Measurements from ENCODE around the gene UBAC1.

- TF ChIP-seq ZNF433 (tag by site-specific recombination; IDR thresholded peaks at IDR 0.05; ENCODE audit: low read depth) (no peak), ZNF549 (tag by site-specific recombination; IDR thresholded peaks at IDR 0.05) (no peak)
- TF ChIP-seq, protein P1, sequence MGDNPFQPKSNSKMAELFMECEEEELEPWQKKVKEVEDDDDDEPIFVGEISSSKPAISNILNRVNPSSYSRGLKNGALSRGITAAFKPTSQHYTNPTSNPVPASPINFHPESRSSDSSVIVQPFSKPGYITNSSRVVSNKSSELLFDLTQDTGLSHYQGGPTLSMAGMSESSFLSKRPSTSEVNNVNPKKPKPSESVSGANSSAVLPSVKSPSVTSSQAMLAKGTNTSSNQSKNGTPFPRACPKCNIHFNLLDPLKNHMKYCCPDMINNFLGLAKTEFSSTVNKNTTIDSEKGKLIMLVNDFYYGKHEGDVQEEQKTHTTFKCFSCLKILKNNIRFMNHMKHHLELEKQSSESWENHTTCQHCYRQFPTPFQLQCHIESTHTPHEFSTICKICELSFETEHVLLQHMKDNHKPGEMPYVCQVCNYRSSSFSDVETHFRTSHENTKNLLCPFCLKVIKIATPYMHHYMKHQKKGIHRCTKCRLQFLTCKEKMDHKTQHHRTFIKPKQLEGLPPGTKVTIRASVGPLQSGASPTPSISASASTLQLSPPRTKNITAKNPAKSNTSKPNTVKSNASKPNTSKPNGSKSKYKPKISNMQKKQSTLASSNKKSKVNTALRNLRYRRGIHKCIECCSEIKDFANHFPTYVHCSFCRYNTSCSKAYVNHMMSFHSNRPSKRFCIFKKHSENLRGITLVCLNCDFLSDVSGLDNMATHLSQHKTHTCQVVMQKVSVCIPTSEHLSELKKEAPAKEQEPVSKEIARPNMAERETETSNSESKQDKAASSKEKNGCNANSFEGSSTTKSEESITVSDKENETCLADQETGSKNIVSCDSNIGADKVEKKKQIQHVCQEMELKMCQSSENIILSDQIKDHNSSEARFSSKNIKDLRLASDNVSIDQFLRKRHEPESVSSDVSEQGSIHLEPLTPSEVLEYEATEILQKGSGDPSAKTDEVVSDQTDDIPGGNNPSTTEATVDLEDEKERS (tag by site-specific recombination; IDR thresholded peaks at IDR 0.05), result no peak
- TF ChIP-seq, protein P2, sequence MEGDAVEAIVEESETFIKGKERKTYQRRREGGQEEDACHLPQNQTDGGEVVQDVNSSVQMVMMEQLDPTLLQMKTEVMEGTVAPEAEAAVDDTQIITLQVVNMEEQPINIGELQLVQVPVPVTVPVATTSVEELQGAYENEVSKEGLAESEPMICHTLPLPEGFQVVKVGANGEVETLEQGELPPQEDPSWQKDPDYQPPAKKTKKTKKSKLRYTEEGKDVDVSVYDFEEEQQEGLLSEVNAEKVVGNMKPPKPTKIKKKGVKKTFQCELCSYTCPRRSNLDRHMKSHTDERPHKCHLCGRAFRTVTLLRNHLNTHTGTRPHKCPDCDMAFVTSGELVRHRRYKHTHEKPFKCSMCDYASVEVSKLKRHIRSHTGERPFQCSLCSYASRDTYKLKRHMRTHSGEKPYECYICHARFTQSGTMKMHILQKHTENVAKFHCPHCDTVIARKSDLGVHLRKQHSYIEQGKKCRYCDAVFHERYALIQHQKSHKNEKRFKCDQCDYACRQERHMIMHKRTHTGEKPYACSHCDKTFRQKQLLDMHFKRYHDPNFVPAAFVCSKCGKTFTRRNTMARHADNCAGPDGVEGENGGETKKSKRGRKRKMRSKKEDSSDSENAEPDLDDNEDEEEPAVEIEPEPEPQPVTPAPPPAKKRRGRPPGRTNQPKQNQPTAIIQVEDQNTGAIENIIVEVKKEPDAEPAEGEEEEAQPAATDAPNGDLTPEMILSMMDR (tag by site-specific recombination; IDR thresholded peaks at IDR 0.05), result no peak
- TF ChIP-seq, protein P3, sequence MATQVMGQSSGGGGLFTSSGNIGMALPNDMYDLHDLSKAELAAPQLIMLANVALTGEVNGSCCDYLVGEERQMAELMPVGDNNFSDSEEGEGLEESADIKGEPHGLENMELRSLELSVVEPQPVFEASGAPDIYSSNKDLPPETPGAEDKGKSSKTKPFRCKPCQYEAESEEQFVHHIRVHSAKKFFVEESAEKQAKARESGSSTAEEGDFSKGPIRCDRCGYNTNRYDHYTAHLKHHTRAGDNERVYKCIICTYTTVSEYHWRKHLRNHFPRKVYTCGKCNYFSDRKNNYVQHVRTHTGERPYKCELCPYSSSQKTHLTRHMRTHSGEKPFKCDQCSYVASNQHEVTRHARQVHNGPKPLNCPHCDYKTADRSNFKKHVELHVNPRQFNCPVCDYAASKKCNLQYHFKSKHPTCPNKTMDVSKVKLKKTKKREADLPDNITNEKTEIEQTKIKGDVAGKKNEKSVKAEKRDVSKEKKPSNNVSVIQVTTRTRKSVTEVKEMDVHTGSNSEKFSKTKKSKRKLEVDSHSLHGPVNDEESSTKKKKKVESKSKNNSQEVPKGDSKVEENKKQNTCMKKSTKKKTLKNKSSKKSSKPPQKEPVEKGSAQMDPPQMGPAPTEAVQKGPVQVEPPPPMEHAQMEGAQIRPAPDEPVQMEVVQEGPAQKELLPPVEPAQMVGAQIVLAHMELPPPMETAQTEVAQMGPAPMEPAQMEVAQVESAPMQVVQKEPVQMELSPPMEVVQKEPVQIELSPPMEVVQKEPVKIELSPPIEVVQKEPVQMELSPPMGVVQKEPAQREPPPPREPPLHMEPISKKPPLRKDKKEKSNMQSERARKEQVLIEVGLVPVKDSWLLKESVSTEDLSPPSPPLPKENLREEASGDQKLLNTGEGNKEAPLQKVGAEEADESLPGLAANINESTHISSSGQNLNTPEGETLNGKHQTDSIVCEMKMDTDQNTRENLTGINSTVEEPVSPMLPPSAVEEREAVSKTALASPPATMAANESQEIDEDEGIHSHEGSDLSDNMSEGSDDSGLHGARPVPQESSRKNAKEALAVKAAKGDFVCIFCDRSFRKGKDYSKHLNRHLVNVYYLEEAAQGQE (tag by site-specific recombination; IDR thresholded peaks at IDR 0.05), result no peak
These were observed 47.5 kb upstream of the UBAC1 start for GRCh38 chr9:136008693-136008997.
